Stimulated activated CD4-positive, alpha-beta T cell treated with anti-CD3 and anti-CD28 coated beads, TNF-alpha, amount 100 ng/mL, for 4 hours (primary cell): ENCODE measurements around the gene F2.

Experiments used
- DNase-seq, 3 experiments: peaks; one replicate each; pipeline ENCODE4 v3.0.0-alpha.2; 2020; ENCODE audit warnings: low read depth in 3 of 3

F2 gene

GRCh38 chr11:46741600-46742484, 22.8 kb downstream of the F2 start:
- DNase-seq = no peak

GRCh38 chr11:46743043-46743442, 24.0 kb downstream of the F2 start:
- no peak for DNase-seq

GRCh38 chr11:46743693-46744339, 24.8 kb downstream of the F2 start:
- no peak for DNase-seq

GRCh38 chr11:46745328-46745727, 26.3 kb downstream of the F2 start:
- no peak for DNase-seq

- DNase-seq = no peak
These were observed 27.0 kb downstream of the F2 start for GRCh38 chr11:46745995-46746394.

GRCh38 chr11:46747150-46747549, 28.1 kb downstream of the F2 start:
- DNase-seq = no peak

- DNase-seq = no peak
These were observed 36.9 kb downstream of the F2 start for GRCh38 chr11:46755962-46756361.

GRCh38 chr11:46759196-46759595, 40.2 kb downstream of the F2 start:
- no peak for DNase-seq

- DNase-seq = no peak
These were observed 41.6 kb downstream of the F2 start for GRCh38 chr11:46760429-46761128.

- DNase-seq = no peak
These were observed 42.8 kb downstream of the F2 start for GRCh38 chr11:46761807-46762206.

- DNase-seq = no peak
These were observed 43.2 kb downstream of the F2 start for GRCh38 chr11:46762248-46762647.

- DNase-seq = no peak
These were observed 47.6 kb downstream of the F2 start for GRCh38 chr11:46766656-46767055.

- DNase-seq = no peak
These were observed 50.7 kb downstream of the F2 start for GRCh38 chr11:46769636-46770221.

GRCh38 chr11:46776878-46777277, 57.9 kb downstream of the F2 start:
- DNase-seq = no peak

- no peak for DNase-seq
These were observed 59.4 kb downstream of the F2 start for GRCh38 chr11:46778416-46778815.
